Calu3 (cell line): ENCODE results near the gene H2BK1. TPM values are rescaled to one million over a fixed set of nuclear protein-coding genes. Genes with fewer than 3 reads are reported as not detected.

Source experiments
- BruUV-seq: library from RNA; stranded (reverse); fragments of 400-500 nt; replicated peaks from 2 replicates; lab custom pipeline; 2021; lab: Mats Ljungman, UMichigan
- CTCF ChIA-PET: fragments of 300-600 bp; sonication (Branson Sonifier 250); formaldehyde crosslinking; loops from one replicate; lab custom pipeline; 2022; ENCODE audit warnings: antibody characterized with exemption; lab: Charles Lee
- DNase-seq: peaks from one replicate; pipeline ENCODE4 v3.0.0; 2022
- H3K27ac Mint-ChIP-seq: one replicate; pipeline ENCODE4 v1.8.0; 2022; ENCODE audit warnings: mixed read lengths; ENCODE audit not compliant: unreplicated experiment
- H3K27me3 Mint-ChIP-seq: one replicate; pipeline ENCODE4 v1.8.0; 2022; ENCODE audit warnings: mixed read lengths; ENCODE audit not compliant: unreplicated experiment
- H3K36me3 Mint-ChIP-seq: one replicate; pipeline ENCODE4 v1.8.0; 2022; ENCODE audit warnings: mild to moderate bottlenecking, moderate library complexity, mixed read lengths; ENCODE audit not compliant: insufficient read depth, unreplicated experiment
- H3K4me1 Mint-ChIP-seq: one replicate; pipeline ENCODE4 v1.8.0; 2022; ENCODE audit warnings: mild to moderate bottlenecking, low read depth, mixed read lengths; ENCODE audit not compliant: unreplicated experiment
- H3K4me3 Mint-ChIP-seq: one replicate; pipeline ENCODE4 v1.8.0; 2022; ENCODE audit warnings: mild to moderate bottlenecking, low read depth, moderate library complexity, mixed read lengths; ENCODE audit not compliant: unreplicated experiment
- H3K9me3 Mint-ChIP-seq: one replicate; pipeline ENCODE4 v1.8.0; 2022; ENCODE audit warnings: low read depth, mixed read lengths; ENCODE audit not compliant: unreplicated experiment
- intact Hi-C: fragments of 100-400 bp; cut with micrococcal nuclease; formaldehyde crosslinking; loops from one replicate; pipeline ENCODE4 v1.10.0; 2022; ENCODE audit not compliant: unreplicated experiment
- total RNA-seq: library from RNA; stranded (reverse); gene quantifications from 2 replicates; pipeline ENCODE4 v1.2.3, GENCODE V29; 2022
- TF ChIP-seq, protein P1 (sequence below): fragments of 200-600 bp; IDR thresholded peaks from one replicate; pipeline ENCODE4 v1.8.0; 2022; ENCODE audit warnings: antibody characterized with exemption; ENCODE audit not compliant: unreplicated experiment

The H2BK1 gene
- total RNA-seq, 1 experiment from 2014 or later = not detected

DNA sequence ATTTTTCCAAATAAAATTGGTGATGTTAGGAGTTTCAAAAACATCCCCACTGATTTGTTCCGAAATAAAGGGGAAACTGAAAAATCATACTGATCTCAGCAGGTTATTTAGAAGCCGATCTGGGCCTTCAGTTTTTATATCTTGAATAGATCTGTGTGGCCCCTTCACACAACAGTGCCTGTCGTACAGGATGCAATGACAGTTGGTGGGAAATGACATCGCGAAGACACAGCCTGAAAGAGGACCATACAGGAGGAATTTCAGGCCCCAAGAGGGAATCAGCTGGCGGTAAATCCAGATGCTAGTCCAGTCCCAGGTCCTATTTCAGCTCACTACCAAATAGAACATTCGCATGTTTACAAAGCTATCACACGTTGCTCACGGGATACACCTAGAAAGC lies 3.0 kb downstream of the H2BK1 start:
- intact Hi-C loops = no loop called here
- no TSS peak for BruUV-seq
- Mint-ChIP-seq H3K27me3 (no peaks in the 10 kb centered on the region), H3K4me1 (no peaks in the 10 kb centered on the region), H3K36me3 (no peaks in the 10 kb centered on the region), H3K27ac (no peak overlapping the region), H3K9me3 (no peaks in the 10 kb centered on the region), H3K4me3 (no peak overlapping the region)
- TF ChIP-seq, protein P1, sequence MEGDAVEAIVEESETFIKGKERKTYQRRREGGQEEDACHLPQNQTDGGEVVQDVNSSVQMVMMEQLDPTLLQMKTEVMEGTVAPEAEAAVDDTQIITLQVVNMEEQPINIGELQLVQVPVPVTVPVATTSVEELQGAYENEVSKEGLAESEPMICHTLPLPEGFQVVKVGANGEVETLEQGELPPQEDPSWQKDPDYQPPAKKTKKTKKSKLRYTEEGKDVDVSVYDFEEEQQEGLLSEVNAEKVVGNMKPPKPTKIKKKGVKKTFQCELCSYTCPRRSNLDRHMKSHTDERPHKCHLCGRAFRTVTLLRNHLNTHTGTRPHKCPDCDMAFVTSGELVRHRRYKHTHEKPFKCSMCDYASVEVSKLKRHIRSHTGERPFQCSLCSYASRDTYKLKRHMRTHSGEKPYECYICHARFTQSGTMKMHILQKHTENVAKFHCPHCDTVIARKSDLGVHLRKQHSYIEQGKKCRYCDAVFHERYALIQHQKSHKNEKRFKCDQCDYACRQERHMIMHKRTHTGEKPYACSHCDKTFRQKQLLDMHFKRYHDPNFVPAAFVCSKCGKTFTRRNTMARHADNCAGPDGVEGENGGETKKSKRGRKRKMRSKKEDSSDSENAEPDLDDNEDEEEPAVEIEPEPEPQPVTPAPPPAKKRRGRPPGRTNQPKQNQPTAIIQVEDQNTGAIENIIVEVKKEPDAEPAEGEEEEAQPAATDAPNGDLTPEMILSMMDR = no peak
- CTCF ChIA-PET = no interaction called here
- DNase-seq = no peak

DNA sequence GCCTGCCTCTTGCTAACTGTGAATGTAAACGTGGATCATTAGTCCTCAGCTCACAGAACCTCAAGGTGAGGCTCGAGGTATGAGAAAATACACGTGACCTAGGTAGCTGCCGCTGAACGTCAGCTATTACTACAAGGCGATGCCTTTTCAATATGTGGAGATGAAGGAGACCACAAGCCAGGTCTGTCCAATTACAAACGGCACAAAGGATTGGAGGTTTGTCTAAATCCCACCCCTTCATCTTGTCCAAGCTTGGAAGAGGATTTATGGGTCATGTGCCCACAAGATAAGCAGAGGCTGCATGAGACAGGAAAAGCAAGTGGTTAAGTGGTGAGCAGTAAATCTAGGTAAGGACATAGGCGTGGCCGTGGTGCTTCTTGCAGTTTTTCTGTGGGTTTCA lies 3.4 kb downstream of the H2BK1 start:
- intact Hi-C loops = no loop called here
- Mint-ChIP-seq H3K9me3 (no peaks in the 10 kb centered on the region), H3K36me3 (no peaks in the 10 kb centered on the region), H3K4me3 (no peak overlapping the region), H3K4me1 (no peaks in the 10 kb centered on the region), H3K27me3 (no peaks in the 10 kb centered on the region), H3K27ac (no peak overlapping the region)
- CTCF ChIA-PET = no interaction called here
- no peak for DNase-seq
- BruUV-seq = no TSS peak
- TF ChIP-seq, protein P1 = no peak

- DNase-seq = no peak
- Mint-ChIP-seq H3K27me3 (no peaks in the 10 kb centered on the region), H3K4me1 (no peaks in the 10 kb centered on the region), H3K36me3 (no peaks in the 10 kb centered on the region), H3K27ac (no peak overlapping the region), H3K4me3 (no peak overlapping the region), H3K9me3 (no peaks in the 10 kb centered on the region)
- TF ChIP-seq, protein P1 = no peak
- BruUV-seq = no TSS peak
- intact Hi-C loops = no loop called here
- CTCF ChIA-PET = no interaction called here
Observed at GRCh38 chr7:151205730-151206129, 4.6 kb downstream of the H2BK1 start.

GRCh38 chr7:151204383-151205032 lies 5.8 kb downstream of the H2BK1 start:
- Mint-ChIP-seq H3K27me3 (no peaks in the 10 kb centered on the region), H3K9me3 (no peaks in the 10 kb centered on the region), H3K4me3 (no peak overlapping the region), H3K4me1 (no peaks in the 10 kb centered on the region), H3K36me3 (no peaks in the 10 kb centered on the region), H3K27ac (no peak overlapping the region)
- TF ChIP-seq, protein P1 = no peak
- CTCF ChIA-PET = interaction anchor here (0.7 kb wide), 1 partner anchor 1895 kb away, joined by 7 read pairs; no protein-coding TSS in a partner anchor
- DNase-seq = no peak
- intact Hi-C loops = no loop called here
- BruUV-seq = no TSS peak
